NK-92 treated with Interleukin-12 subunit alpha and Interleukin-12 subunit beta, amount 100 ng/mL, for 24 hours (cell line): ENCODE results near the gene SAMD7.

Source experiments
- DNase-seq: peaks from one replicate; lab custom pipeline; 2025; lab: John Stamatoyannopoulos, UW

SAMD7 gene

GRCh38 chr3:169911272-169911671 lies at the start of gene SAMD7:
SAMD7 (plus strand) TSS chr3:169911572; CDS start chr3:169919499, 7,927 bp downstream.
- no peak for DNase-seq

GRCh38 chr3:169861871-169862270 lies 49.5 kb upstream of the SAMD7 start:
- DNase-seq, result no peak

GRCh38 chr3:169863458-169863899 lies 47.9 kb upstream of the SAMD7 start:
- DNase-seq, result peak; percentile 31

GRCh38 chr3:169864270-169864669 lies 47.1 kb upstream of the SAMD7 start:
- no peak for DNase-seq

GRCh38 chr3:169865176-169865767 lies 46.1 kb upstream of the SAMD7 start:
- no peak for DNase-seq

GRCh38 chr3:169867584-169868210 lies 43.7 kb upstream of the SAMD7 start:
- no peak for DNase-seq

- DNase-seq, result no peak
These were observed 43.0 kb upstream of the SAMD7 start for GRCh38 chr3:169868369-169868768.

- no peak for DNase-seq
These were observed 41.7 kb upstream of the SAMD7 start, which contains the start of gene LRRC31 for GRCh38 chr3:169869484-169870220. LRRC31 (minus strand) TSS chr3:169869935; CDS start chr3:169869807, 128 bp downstream.

- no peak for DNase-seq
These were observed 40.1 kb upstream of the SAMD7 start for GRCh38 chr3:169871129-169871886.

- DNase-seq, result no peak
These were observed 32.3 kb upstream of the SAMD7 start for GRCh38 chr3:169879013-169879557.

- DNase-seq, result no peak
These were observed 31.4 kb upstream of the SAMD7 start for GRCh38 chr3:169879845-169880575.

GRCh38 chr3:169880576-169881250 lies 30.7 kb upstream of the SAMD7 start:
- no peak for DNase-seq

GRCh38 chr3:169886671-169887070 lies 24.7 kb upstream of the SAMD7 start:
- no peak for DNase-seq

GRCh38 chr3:169891886-169892285 lies 19.5 kb upstream of the SAMD7 start:
- no peak for DNase-seq

GRCh38 chr3:169894110-169894509 lies 17.3 kb upstream of the SAMD7 start:
- no peak for DNase-seq

- no peak for DNase-seq
These were observed 16.3 kb upstream of the SAMD7 start for GRCh38 chr3:169895072-169895471.

- DNase-seq, result no peak
These were observed 14.1 kb upstream of the SAMD7 start for GRCh38 chr3:169897284-169897683.

GRCh38 chr3:169901453-169901852 lies 9.9 kb upstream of the SAMD7 start:
- DNase-seq, result no peak

GRCh38 chr3:169905404-169905803 lies 6.0 kb upstream of the SAMD7 start:
- no peak for DNase-seq

GRCh38 chr3:169907476-169907875 lies 3.9 kb upstream of the SAMD7 start:
- no peak for DNase-seq

- DNase-seq, result no peak
These were observed 3.4 kb upstream of the SAMD7 start for GRCh38 chr3:169907944-169908343.
